Hepatocyte (in vitro differentiated cells): Measurements from ENCODE around the gene SYCE3.

Experiments
- CTCF ChIP-seq: fragments of 200-600 bp; sonication (generic); IDR thresholded peaks from 2 replicates; pipeline ENCODE4 v1.5.1; 2016; ENCODE audit warnings: antibody characterized with exemption, mild to moderate bottlenecking; ENCODE audit not compliant: poor library complexity
- EZH2 ChIP-seq: fragments of 200-600 bp; sonication (generic); IDR thresholded peaks from 2 replicates; pipeline ENCODE4 v1.6.1; 2016; ENCODE audit warnings: antibody characterized with exemption, mild to moderate bottlenecking, borderline replicate concordance

- TF ChIP-seq CTCF (no peak), EZH2 (no peak)
Observed at GRCh38 chr22:50531546-50531961, 31.2 kb downstream of the SYCE3 start.
